NB4 (cell line): ENCODE measurements around the gene MYO1A.

Experiments
- DNase-seq: peaks from one replicate; pipeline ENCODE4 v3.0.0; 2010; ENCODE audit warnings: low read depth
- H3K4me3 ChIP-seq: one replicate; pipeline ENCODE4 v1.5.1; 2011; ENCODE audit warnings: mild to moderate bottlenecking, low read depth, low read length, moderate library complexity
- MAX ChIP-seq: IDR thresholded peaks from 2 replicates; pipeline ENCODE4 v1.6.1; 2011; ENCODE audit warnings: low read depth, low read length
- MYC ChIP-seq: IDR thresholded peaks from 2 replicates; pipeline ENCODE4 v1.6.1; 2011; ENCODE audit warnings: low read depth, low read length
- POLR2A ChIP-seq: IDR thresholded peaks from 2 replicates; pipeline ENCODE4 v1.6.1; 2011; ENCODE audit warnings: mild to moderate bottlenecking; ENCODE audit not compliant: insufficient read length; ENCODE audit errors: extremely low read depth
- TF ChIP-seq, protein P1 (sequence below): IDR thresholded peaks from one replicate; pipeline ENCODE4 v1.5.1; 2012; ENCODE audit warnings: low read depth, low read length

Gene MYO1A

GRCh38 chr12:57049890-57050289 lies at the start of gene MYO1A:
Gene MYO1A, minus strand, starts transcription at chr12:57050129. Its CDS starts 1,806 bp downstream, at chr12:57048323.
- DNase-seq: peak; percentile 32
- TF ChIP-seq MAX: no peak
- no peak for TF ChIP-seq POLR2A
- TF ChIP-seq MYC: no peak
- TF ChIP-seq, protein P1, sequence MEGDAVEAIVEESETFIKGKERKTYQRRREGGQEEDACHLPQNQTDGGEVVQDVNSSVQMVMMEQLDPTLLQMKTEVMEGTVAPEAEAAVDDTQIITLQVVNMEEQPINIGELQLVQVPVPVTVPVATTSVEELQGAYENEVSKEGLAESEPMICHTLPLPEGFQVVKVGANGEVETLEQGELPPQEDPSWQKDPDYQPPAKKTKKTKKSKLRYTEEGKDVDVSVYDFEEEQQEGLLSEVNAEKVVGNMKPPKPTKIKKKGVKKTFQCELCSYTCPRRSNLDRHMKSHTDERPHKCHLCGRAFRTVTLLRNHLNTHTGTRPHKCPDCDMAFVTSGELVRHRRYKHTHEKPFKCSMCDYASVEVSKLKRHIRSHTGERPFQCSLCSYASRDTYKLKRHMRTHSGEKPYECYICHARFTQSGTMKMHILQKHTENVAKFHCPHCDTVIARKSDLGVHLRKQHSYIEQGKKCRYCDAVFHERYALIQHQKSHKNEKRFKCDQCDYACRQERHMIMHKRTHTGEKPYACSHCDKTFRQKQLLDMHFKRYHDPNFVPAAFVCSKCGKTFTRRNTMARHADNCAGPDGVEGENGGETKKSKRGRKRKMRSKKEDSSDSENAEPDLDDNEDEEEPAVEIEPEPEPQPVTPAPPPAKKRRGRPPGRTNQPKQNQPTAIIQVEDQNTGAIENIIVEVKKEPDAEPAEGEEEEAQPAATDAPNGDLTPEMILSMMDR: no peak
- H3K4me3 ChIP-seq: no peak within 1 kb of the TSS

DNA sequence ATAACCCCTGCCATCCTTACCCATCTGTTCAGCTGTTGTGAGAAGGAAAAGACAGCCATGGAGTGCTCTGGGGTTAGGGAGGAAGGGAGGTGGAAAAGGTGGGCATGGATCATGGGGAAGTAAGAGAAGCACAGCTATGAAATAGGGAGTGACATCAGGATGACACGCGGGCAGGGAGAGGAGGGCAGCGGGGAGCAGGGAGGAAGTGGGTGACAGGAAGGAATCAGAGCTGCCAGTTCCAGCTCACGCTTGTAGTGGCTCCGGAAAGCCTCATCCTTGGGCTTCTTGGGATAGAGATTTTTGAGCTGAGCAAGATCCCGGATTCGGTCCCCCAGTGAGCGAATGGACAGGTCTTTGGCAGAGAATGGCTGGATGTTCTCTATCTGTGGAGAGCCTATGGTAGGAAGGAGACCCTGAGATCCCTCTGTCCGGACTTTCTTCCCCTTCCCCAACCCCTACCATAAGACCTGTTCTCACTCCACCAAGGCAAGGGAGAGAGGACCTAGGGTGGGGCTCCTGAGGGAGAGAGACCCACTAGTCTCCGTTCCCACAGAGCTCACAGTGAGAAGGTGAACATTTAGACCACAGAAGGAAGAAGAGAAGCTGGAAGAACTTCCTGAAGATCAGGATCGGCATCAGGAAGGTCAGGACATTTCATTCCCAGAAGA lies 49.3 kb upstream of the MYO1A start:
- no peak overlapping the region for H3K4me3 ChIP-seq
- DNase-seq: no peak
- TF ChIP-seq MYC (no peak), MAX (no peak), POLR2A (no peak)
- TF ChIP-seq, protein P1: no peak

- H3K4me3 ChIP-seq: no peak overlapping the region
- no peak for DNase-seq
- no peak for TF ChIP-seq POLR2A
Measured at GRCh38 chr12:57098546-57098945, 48.6 kb upstream of the MYO1A start.

GRCh38 chr12:57097554-57097835 lies 47.6 kb upstream of the MYO1A start:
- TF ChIP-seq, protein P1: no peak
- TF ChIP-seq MAX (no peak), MYC (no peak), POLR2A (no peak)
- DNase-seq: peak; percentile 85
- no peak overlapping the region for H3K4me3 ChIP-seq

GRCh38 chr12:57096748-57097553 lies 47.0 kb upstream of the MYO1A start:
- no peak overlapping the region for H3K4me3 ChIP-seq
- DNase-seq: no peak
- no peak for TF ChIP-seq MYC
- no peak for TF ChIP-seq POLR2A
- TF ChIP-seq, protein P1: no peak
- no peak for TF ChIP-seq MAX

- H3K4me3 ChIP-seq: no peak overlapping the region
- TF ChIP-seq, protein P1: no peak
- TF ChIP-seq POLR2A (no peak), MYC (no peak), MAX (no peak)
- no peak for DNase-seq
Measured at GRCh38 chr12:57096099-57096572, 46.2 kb upstream of the MYO1A start.
